HFF-Myc (cell line): ENCODE data around the gene KLK5.
"Not testable (repeated sequence)": the region's sequence is repeated elsewhere in the genome, so short reads cannot be mapped to it uniquely, and the experiment has no call there.

Experiments used
- DNase-seq: peaks from one replicate; pipeline ENCODE4 v3.0.0-alpha.2; 2011; ENCODE audit warnings: low read depth; ENCODE audit errors: extremely low read depth
- H3K4me3 ChIP-seq: replicated peaks from 2 replicates; pipeline ENCODE4 v1.5.1; 2011; ENCODE audit warnings: low read depth, mild to moderate bottlenecking, control low read depth, low read length
- CTCF ChIP-seq: IDR thresholded peaks from 2 replicates; pipeline ENCODE4 v1.5.1; 2012; ENCODE audit warnings: mild to moderate bottlenecking, low read depth, low read length, control low read depth; ENCODE audit errors: missing control alignments

KLK5 gene

GRCh38 chr19:50998061-50998460, 45.2 kb upstream of the KLK5 start:
- no peak overlapping the region for H3K4me3 ChIP-seq
- no peak for TF ChIP-seq CTCF
- DNase-seq = no peak

- H3K4me3 ChIP-seq = no peak overlapping the region
- no peak for TF ChIP-seq CTCF
- no peak for DNase-seq
These were observed 41.3 kb upstream of the KLK5 start for GRCh38 chr19:50994129-50994528.

GRCh38 chr19:50992666-50993035, 39.8 kb upstream of the KLK5 start:
- no peak for TF ChIP-seq CTCF
- no peak for DNase-seq
- H3K4me3 ChIP-seq = no peak overlapping the region

- H3K4me3 ChIP-seq, DNase-seq: not testable (repeated sequence)
These were observed 31.6 kb upstream of the KLK5 start for GRCh38 chr19:50984416-50984815.

GRCh38 chr19:50983625-50984292, 30.9 kb upstream of the KLK5 start, which contains the start of gene KLK7:
Gene KLK7, minus strand, starts transcription at chr19:50983917. Its CDS starts 1,518 bp downstream, at chr19:50982399.
- H3K4me3 ChIP-seq = no peak within 1 kb of the TSS
- DNase-seq = no peak
- TF ChIP-seq CTCF = no peak

GRCh38 chr19:50982186-50982585, 29.3 kb upstream of the KLK5 start:
- no peak for DNase-seq
- no peak for TF ChIP-seq CTCF
- H3K4me3 ChIP-seq = no peak overlapping the region

- no peak overlapping the region for H3K4me3 ChIP-seq
- DNase-seq = no peak
- no peak for TF ChIP-seq CTCF
These were observed 28.8 kb upstream of the KLK5 start for GRCh38 chr19:50981587-50982146.
